Measurements from ENCODE around the gene PCDHB5. TPM values are rescaled to one million over a fixed set of nuclear protein-coding genes. Genes with fewer than 3 reads are reported as not detected.

Gene PCDHB5
- total and polyA plus RNA-seq, 2 of the 13 experiments (the other 11 are each of a cell fraction or from before 2014, with no cell fraction given) = 0.07 to 0.08 TPM

- TF ChIP-seq ZFY (CRISPR knock-in tag; IDR thresholded peaks at IDR 0.05) (peak; percentile 56; the same call in 1 of the 2 replicates), ZNF263 (CRISPR knock-in tag; IDR thresholded peaks at IDR 0.05) (0 out of 2 replicates have a peak, but pooled peaks have one; percentile 37), NFE2 (CRISPR knock-in tag; IDR thresholded peaks at IDR 0.05) (no peak), KLF16 (CRISPR knock-in tag; IDR thresholded peaks at IDR 0.05) (0 out of 4 replicates have a peak, but pooled peaks of 1 of the 2 experiments have one; percentile 42), ZMYM3 (CRISPR knock-in tag; IDR thresholded peaks at IDR 0.05) (no peak), ZNF143 (CRISPR knock-in tag; IDR thresholded peaks at IDR 0.05) (peak; percentile 43; the same call in 1 of the 2 replicates), ZNF556 (CRISPR knock-in tag; IDR thresholded peaks at IDR 0.05; ENCODE audit: borderline replicate concordance) (peak; percentile 43; the same call in 1 of the 2 replicates), MIER2 (CRISPR knock-in tag; IDR thresholded peaks at IDR 0.05) (peak; percentile 42; the same call in 1 of the 2 replicates), SPEN (CRISPR knock-in tag; IDR thresholded peaks at IDR 0.05; ENCODE audit: low read depth) (no peak), DMAP1 (CRISPR knock-in tag; IDR thresholded peaks at IDR 0.05) (peak; percentile 40; the same call in 1 of the 2 replicates), NAIF1 (CRISPR knock-in tag; IDR thresholded peaks at IDR 0.05; ENCODE audit: borderline replicate concordance) (no peak), SP5 (CRISPR knock-in tag; IDR thresholded peaks at IDR 0.05; ENCODE audit: borderline replicate concordance, low read depth) (no peak), RBFOX2 (IDR thresholded peaks at IDR 0.05; ENCODE audit: low read depth, low read length) (peak; percentile 32; the same call in 1 of the 2 replicates), PPARG (CRISPR knock-in tag; conservative IDR thresholded peaks at IDR 0.05) (peak; percentile 80), ELF1 (CRISPR knock-in tag; IDR thresholded peaks at IDR 0.05) (peak; percentile 60; the same call in 1 of the 2 replicates), KDM2A (CRISPR knock-in tag; IDR thresholded peaks at IDR 0.05; ENCODE audit: borderline replicate concordance, low read depth) (peak; percentile 69; the same call in 1 of the 2 replicates), RXRB (CRISPR knock-in tag; IDR thresholded peaks at IDR 0.05; ENCODE audit: borderline replicate concordance) (peak; percentile 50), HNF1B (CRISPR knock-in tag; IDR thresholded peaks at IDR 0.05) (peak; percentile 51; the same call in 1 of the 2 replicates), THYN1 (CRISPR knock-in tag; IDR thresholded peaks at IDR 0.05; ENCODE audit: borderline replicate concordance, low read depth) (no peak), TBX3 (IDR thresholded peaks at IDR 0.05; ENCODE audit: borderline replicate concordance) (no peak), SALL1 (CRISPR knock-in tag; IDR thresholded peaks at IDR 0.05) (peak; percentile 36; the same call in 1 of the 2 replicates), BRD4 (CRISPR knock-in tag; IDR thresholded peaks at IDR 0.05) (0 out of 2 replicates have a peak, but pooled peaks have one; percentile 30)
- TF ChIP-seq, protein P1, sequence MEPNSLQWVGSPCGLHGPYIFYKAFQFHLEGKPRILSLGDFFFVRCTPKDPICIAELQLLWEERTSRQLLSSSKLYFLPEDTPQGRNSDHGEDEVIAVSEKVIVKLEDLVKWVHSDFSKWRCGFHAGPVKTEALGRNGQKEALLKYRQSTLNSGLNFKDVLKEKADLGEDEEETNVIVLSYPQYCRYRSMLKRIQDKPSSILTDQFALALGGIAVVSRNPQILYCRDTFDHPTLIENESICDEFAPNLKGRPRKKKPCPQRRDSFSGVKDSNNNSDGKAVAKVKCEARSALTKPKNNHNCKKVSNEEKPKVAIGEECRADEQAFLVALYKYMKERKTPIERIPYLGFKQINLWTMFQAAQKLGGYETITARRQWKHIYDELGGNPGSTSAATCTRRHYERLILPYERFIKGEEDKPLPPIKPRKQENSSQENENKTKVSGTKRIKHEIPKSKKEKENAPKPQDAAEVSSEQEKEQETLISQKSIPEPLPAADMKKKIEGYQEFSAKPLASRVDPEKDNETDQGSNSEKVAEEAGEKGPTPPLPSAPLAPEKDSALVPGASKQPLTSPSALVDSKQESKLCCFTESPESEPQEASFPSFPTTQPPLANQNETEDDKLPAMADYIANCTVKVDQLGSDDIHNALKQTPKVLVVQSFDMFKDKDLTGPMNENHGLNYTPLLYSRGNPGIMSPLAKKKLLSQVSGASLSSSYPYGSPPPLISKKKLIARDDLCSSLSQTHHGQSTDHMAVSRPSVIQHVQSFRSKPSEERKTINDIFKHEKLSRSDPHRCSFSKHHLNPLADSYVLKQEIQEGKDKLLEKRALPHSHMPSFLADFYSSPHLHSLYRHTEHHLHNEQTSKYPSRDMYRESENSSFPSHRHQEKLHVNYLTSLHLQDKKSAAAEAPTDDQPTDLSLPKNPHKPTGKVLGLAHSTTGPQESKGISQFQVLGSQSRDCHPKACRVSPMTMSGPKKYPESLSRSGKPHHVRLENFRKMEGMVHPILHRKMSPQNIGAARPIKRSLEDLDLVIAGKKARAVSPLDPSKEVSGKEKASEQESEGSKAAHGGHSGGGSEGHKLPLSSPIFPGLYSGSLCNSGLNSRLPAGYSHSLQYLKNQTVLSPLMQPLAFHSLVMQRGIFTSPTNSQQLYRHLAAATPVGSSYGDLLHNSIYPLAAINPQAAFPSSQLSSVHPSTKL (CRISPR knock-in tag; IDR thresholded peaks at IDR 0.05) = 0 out of 2 replicates have a peak, but pooled peaks have one; percentile 33
- TF ChIP-seq, protein P2, sequence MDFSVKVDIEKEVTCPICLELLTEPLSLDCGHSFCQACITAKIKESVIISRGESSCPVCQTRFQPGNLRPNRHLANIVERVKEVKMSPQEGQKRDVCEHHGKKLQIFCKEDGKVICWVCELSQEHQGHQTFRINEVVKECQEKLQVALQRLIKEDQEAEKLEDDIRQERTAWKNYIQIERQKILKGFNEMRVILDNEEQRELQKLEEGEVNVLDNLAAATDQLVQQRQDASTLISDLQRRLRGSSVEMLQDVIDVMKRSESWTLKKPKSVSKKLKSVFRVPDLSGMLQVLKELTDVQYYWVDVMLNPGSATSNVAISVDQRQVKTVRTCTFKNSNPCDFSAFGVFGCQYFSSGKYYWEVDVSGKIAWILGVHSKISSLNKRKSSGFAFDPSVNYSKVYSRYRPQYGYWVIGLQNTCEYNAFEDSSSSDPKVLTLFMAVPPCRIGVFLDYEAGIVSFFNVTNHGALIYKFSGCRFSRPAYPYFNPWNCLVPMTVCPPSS (IDR thresholded peaks at IDR 0.05) = no peak
These were observed 40.3 kb upstream of the PCDHB5 start, which contains the start of gene PCDHB2 (continued) for GRCh38 chr5:141094481-141095262.
